K562 (cell line): ENCODE data around the gene GNG14. TPM values are rescaled to one million over a fixed set of nuclear protein-coding genes. Genes with fewer than 3 reads are reported as not detected.
A peak's percentile ranks its signal among the peaks of the same experiment; 100 is the strongest.

Experiments used
- CAMTA2 ChIP-seq: fragments of 250-450 bp; sonication (Bioruptor Pico); conservative IDR thresholded peaks from 2 replicates; pipeline ENCODE4 v1.5.1; 2022
- CBFA2T3 ChIP-seq: fragments of 450-650 bp; IDR thresholded peaks from 2 replicates; pipeline ENCODE4 v1.6.1; 2017
- CBFB ChIP-seq: sonication (generic); formaldehyde crosslinking; IDR thresholded peaks from 2 replicates; pipeline ENCODE4 v1.4.0; 2020; ENCODE audit warnings: mild to moderate bottlenecking, missing genetic modification reagents
- CBX1 ChIP-seq: sonication (generic); IDR thresholded peaks from 2 replicates; pipeline ENCODE4 v1.6.1; 2016; ENCODE audit warnings: antibody characterized with exemption, low read depth, mild to moderate bottlenecking
- CBX3 ChIP-seq, 2 experiments: IDR thresholded peaks; 1 replicate in 1 of 2; 2 replicates in 1 of 2; pipeline ENCODE4 v1.6.1; 2012; ENCODE audit warnings: inconsistent platforms in 2 of 2, low read length in 2 of 2, borderline replicate concordance in 1 of 2, control low read depth in 1 of 2
- CBX8 ChIP-seq: fragments of 200-600 bp; sonication (generic); IDR thresholded peaks from 2 replicates; pipeline ENCODE4 v1.6.1; 2012; ENCODE audit warnings: borderline replicate concordance, mixed run types, low read depth, mild to moderate bottlenecking, moderate library complexity, mixed read lengths, low read length, control low read depth, inconsistent platforms; ENCODE audit not compliant: poor library complexity, severe bottlenecking; ENCODE audit errors: extremely low read depth
- COPS2 ChIP-seq: fragments of 450-650 bp; conservative IDR thresholded peaks from 2 replicates; pipeline ENCODE4 v1.6.1; 2016; ENCODE audit warnings: mild to moderate bottlenecking, moderate library complexity
- GABPB1 ChIP-seq: sonication (generic); formaldehyde crosslinking; IDR thresholded peaks from 2 replicates; pipeline ENCODE4 v1.8.0; 2022; ENCODE audit warnings: mild to moderate bottlenecking, missing genetic modification reagents
- NCOA1 ChIP-seq: fragments of 450-650 bp; IDR thresholded peaks from 2 replicates; pipeline ENCODE4 v1.6.1; 2016; ENCODE audit warnings: low read depth
- POLR3A ChIP-seq: IDR thresholded peaks from 2 replicates; pipeline ENCODE4 v1.6.1; 2011; ENCODE audit warnings: borderline replicate concordance, mild to moderate bottlenecking, moderate library complexity; ENCODE audit not compliant: insufficient read length, insufficient read depth; ENCODE audit errors: extremely low read depth
- PRPF4 ChIP-seq: fragments of 200-400 bp; formaldehyde crosslinking; IDR thresholded peaks from one replicate; pipeline ENCODE4 v1.6.1; 2017; ENCODE audit warnings: low read length, low read depth, mild to moderate bottlenecking; ENCODE audit not compliant: insufficient read depth, poor library complexity, severe bottlenecking
- RB1 ChIP-seq: fragments of 450-650 bp; IDR thresholded peaks from 2 replicates; pipeline ENCODE4 v1.6.1; 2017; ENCODE audit warnings: low read depth, mild to moderate bottlenecking
- SMC3 ChIP-seq: conservative IDR thresholded peaks from 2 replicates; pipeline ENCODE4 v1.6.1; 2011; ENCODE audit warnings: low read depth, low read length, improper control_type of control experiment; ENCODE audit not compliant: insufficient read depth
- ZBTB1 ChIP-seq: sonication (generic); formaldehyde crosslinking; IDR thresholded peaks from 2 replicates; pipeline ENCODE4 v1.8.1; 2023; ENCODE audit warnings: missing genetic modification reagents, low read depth, mild to moderate bottlenecking, borderline replicate concordance
- ZNF253 ChIP-seq: fragments of 250-450 bp; sonication (Bioruptor Pico); conservative IDR thresholded peaks from 2 replicates; pipeline ENCODE4 v1.6.1; 2021; ENCODE audit warnings: mild to moderate bottlenecking
- ZNF311 ChIP-seq: fragments of 250-450 bp; sonication (Bioruptor Pico); IDR thresholded peaks from 2 replicates; pipeline ENCODE4 v1.4.0; 2020; ENCODE audit warnings: mild to moderate bottlenecking, moderate library complexity
- ZNF316 ChIP-seq: fragments of 450-650 bp; IDR thresholded peaks from 2 replicates; pipeline ENCODE4 v1.6.1; 2016
- polyA plus RNA-seq, 8 experiments: library from polyadenylated mRNA; depleted of rRNA in 4 of 8; stranded (reverse) in 5 of 8; unstranded in 3 of 8; fragments of >200 nt; fragmentation: Nextera tagmentation in 2 of 8; fragmentation: Illumina TruSeq in 1 of 8; extraction: Ambion mirVana in 2 of 8; extraction: Trizol in 1 of 8; gene quantifications; 2 replicates each; pipeline versions ENCODE4 v1.2.1 to v1.2.3, GENCODE V29; 2011 to 2014; ENCODE audit warnings: inconsistent platforms in 1 of 8, missing spikeins in 1 of 8
- total RNA-seq, 7 experiments: library from RNA; depleted of rRNA in 6 of 7; stranded (reverse); fragments of >200 nt in 6 of 7; fragmentation: Illumina TruSeq in 2 of 7; extraction: Trizol in 2 of 7; gene quantifications; 2 replicates each; pipeline versions ENCODE4 v1.2.1 to v1.2.3, GENCODE V29; 2011 to 2021; ENCODE audit warnings: low replicate concordance in 1 of 7
- TF ChIP-seq, protein P1 (sequence below): fragments of 250-450 bp; sonication (Bioruptor Pico); IDR thresholded peaks from 2 replicates; pipeline ENCODE4 v1.4.0; 2020; ENCODE audit warnings: mild to moderate bottlenecking, moderate library complexity
- TF ChIP-seq, protein P2 (sequence below): fragments of 450-650 bp; conservative IDR thresholded peaks from 2 replicates; pipeline ENCODE4 v1.6.1; 2016; ENCODE audit warnings: missing genetic modification characterization, low read depth, mild to moderate bottlenecking, control low read depth, missing compliant biosample characterization
- TF ChIP-seq, protein P3 (sequence below): fragments of 250-450 bp; sonication (Bioruptor Pico); IDR thresholded peaks from 2 replicates; pipeline ENCODE4 v1.5.0; 2021
- TF ChIP-seq, protein P4 (sequence below): fragments of 450-650 bp; IDR thresholded peaks from one replicate; pipeline ENCODE4 v1.6.1; 2018; ENCODE audit warnings: mild to moderate bottlenecking, moderate library complexity; ENCODE audit not compliant: partially characterized antibody
- TF ChIP-seq, protein P5 (sequence below), 2 experiments: fragments of 450-650 bp in 1 of 2; sonication (generic) in 1 of 2; formaldehyde crosslinking; conservative IDR thresholded peaks; 2 replicates each; pipeline versions ENCODE4 v1.4.0 to v1.8.1; 2020 to 2022; ENCODE audit warnings: mild to moderate bottlenecking in 1 of 2, missing genetic modification reagents in 1 of 2

The GNG14 gene
- total and polyA plus RNA-seq, 9 of the 15 experiments (the other 6 are each of a cell fraction or from before 2014, with no cell fraction given): not detected

DNA sequence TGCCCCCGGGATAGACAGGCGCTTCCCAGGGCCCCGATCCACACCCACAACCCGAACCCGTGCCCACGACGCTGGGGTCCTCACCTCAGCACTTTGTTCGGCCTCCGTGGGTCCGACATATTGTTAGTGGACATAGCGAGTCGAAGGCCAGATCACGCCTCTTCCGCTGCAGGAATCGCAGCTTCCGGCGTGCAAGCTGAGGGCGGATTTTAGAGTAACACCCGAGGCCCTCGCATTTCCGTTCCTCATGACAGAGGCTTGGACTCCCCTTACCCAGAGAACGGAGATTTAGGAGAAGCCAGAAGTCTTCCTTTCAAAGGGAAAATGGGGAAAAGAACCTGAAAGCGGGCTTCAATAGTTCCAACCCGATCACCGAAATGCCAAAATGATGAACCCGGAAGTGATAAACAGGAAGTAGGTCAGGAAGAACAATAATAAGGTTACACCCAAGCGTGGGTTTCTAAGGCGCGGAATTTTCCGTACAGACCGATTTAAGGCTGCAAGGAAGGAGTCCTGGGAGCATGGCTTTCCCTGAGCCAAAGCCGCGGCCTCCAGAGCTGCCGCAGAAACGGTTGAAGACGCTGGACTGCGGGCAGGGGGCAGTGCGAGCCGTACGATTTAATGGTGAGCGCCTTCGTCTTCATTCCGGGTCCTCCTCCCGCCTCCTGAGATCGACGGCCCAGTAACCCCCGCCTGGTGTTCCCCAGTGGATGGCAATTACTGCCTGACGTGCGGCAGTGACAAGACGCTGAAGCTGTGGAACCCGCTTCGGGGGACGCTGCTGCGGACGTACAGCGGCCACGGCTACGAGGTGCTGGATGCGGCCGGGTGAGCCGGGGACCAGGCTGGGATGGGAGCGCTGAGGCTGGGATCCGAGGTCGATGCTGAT is 18.3 kb upstream of the GNG14 start (continued):
- TF ChIP-seq, protein P1, sequence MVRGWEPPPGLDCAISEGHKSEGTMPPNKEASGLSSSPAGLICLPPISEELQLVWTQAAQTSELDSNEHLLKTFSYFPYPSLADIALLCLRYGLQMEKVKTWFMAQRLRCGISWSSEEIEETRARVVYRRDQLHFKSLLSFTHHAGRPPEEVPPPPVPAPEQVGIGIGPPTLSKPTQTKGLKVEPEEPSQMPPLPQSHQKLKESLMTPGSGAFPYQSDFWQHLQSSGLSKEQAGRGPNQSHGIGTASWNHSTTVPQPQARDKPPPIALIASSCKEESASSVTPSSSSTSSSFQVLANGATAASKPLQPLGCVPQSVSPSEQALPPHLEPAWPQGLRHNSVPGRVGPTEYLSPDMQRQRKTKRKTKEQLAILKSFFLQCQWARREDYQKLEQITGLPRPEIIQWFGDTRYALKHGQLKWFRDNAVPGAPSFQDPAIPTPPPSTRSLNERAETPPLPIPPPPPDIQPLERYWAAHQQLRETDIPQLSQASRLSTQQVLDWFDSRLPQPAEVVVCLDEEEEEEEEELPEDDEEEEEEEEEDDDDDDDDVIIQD (CRISPR knock-in tag): no peak
- TF ChIP-seq, protein P2, sequence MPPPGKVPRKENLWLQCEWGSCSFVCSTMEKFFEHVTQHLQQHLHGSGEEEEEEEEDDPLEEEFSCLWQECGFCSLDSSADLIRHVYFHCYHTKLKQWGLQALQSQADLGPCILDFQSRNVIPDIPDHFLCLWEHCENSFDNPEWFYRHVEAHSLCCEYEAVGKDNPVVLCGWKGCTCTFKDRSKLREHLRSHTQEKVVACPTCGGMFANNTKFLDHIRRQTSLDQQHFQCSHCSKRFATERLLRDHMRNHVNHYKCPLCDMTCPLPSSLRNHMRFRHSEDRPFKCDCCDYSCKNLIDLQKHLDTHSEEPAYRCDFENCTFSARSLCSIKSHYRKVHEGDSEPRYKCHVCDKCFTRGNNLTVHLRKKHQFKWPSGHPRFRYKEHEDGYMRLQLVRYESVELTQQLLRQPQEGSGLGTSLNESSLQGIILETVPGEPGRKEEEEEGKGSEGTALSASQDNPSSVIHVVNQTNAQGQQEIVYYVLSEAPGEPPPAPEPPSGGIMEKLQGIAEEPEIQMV (tag): no peak
- TF ChIP-seq CBX8 (no peak), SMC3 (no peak), ZBTB1 (CRISPR knock-in tag) (no peak), ZNF311 (no peak), CBX3 (IDR thresholded peaks at IDR 0.05; ENCODE audit: borderline replicate concordance in 1 of 2, low read length in 2 of 2) (no peak; a peak in 1 of 3 replicates), COPS2 (no peak), CBFB (CRISPR knock-in tag) (no peak), PRPF4 (no peak), CAMTA2 (no peak), ZNF253 (no peak), ZNF316 (no peak), RB1 (peak; percentile 50), CBFA2T3 (no peak), NCOA1 (peak; percentile 100), POLR3A (no peak), GABPB1 (CRISPR knock-in tag) (peak; percentile 100), CBX1 (no peak)
- TF ChIP-seq, protein P3, sequence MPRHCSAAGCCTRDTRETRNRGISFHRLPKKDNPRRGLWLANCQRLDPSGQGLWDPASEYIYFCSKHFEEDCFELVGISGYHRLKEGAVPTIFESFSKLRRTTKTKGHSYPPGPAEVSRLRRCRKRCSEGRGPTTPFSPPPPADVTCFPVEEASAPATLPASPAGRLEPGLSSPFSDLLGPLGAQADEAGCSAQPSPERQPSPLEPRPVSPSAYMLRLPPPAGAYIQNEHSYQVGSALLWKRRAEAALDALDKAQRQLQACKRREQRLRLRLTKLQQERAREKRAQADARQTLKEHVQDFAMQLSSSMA (CRISPR knock-in tag): no peak
- TF ChIP-seq, protein P4, sequence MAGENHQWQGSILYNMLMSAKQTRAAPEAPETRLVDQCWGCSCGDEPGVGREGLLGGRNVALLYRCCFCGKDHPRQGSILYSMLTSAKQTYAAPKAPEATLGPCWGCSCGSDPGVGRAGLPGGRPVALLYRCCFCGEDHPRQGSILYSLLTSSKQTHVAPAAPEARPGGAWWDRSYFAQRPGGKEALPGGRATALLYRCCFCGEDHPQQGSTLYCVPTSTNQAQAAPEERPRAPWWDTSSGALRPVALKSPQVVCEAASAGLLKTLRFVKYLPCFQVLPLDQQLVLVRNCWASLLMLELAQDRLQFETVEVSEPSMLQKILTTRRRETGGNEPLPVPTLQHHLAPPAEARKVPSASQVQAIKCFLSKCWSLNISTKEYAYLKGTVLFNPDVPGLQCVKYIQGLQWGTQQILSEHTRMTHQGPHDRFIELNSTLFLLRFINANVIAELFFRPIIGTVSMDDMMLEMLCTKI: no peak
- TF ChIP-seq, protein P5, sequence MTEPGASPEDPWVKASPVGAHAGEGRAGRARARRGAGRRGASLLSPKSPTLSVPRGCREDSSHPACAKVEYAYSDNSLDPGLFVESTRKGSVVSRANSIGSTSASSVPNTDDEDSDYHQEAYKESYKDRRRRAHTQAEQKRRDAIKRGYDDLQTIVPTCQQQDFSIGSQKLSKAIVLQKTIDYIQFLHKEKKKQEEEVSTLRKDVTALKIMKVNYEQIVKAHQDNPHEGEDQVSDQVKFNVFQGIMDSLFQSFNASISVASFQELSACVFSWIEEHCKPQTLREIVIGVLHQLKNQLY (CRISPR knock-in tag; conservative IDR thresholded peaks at IDR 0.05): 0 out of 4 replicates have a peak, but pooled peaks of 1 of the 2 experiments have one; percentile 56
